ENCODE measurements around the gene TMEM179. TPM values are rescaled to one million over a fixed set of nuclear protein-coding genes. Genes with fewer than 3 reads are reported as not detected.
"Not testable (repeated sequence)": the region's sequence is repeated elsewhere in the genome, so short reads cannot be mapped to it uniquely, and the experiment has no call there.

TMEM179 gene
- total and polyA plus RNA-seq, 9 donors = 0.19 to 0.30 (median 0.22) TPM; not detected in 6

DNA sequence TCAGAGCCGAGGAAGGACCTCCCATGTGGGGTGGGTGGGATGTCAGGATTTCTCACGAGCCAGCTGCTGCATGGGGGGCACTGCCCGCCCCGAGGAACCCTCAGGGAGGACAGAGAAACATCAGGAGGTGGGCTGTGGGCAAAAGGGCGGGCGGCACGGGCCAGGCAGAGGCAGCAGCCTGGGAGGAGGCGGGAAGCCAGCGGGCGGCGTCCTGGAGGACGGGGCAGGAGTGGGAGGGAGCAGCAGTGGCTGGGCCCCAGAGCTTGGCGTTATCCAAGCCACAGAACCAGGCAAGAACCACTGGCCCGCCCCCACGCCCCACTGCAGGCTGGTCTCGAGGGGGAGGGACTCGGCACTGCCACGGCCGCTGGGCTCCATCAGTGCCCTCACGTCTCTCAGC lies 22.6 kb downstream of the TMEM179 start:
- no peak overlapping the region for H3K4me3 ChIP-seq
- H3K9me3 ChIP-seq = no peaks in the 10 kb centered on the region
- no peaks in the 10 kb centered on the region for H3K36me3 ChIP-seq
- no peak for TF ChIP-seq EP300 (IDR thresholded peaks at IDR 0.05)
- WGBS, 3 donors = 49 to 63% (median 55%) methylated on average over 18 to 20 of the region's 20 CpGs
- no peaks in the 10 kb centered on the region for H3K27me3 ChIP-seq
- no peak overlapping the region for H3K27ac ChIP-seq
- DNase-seq = no peak
- peaks cover 1% of the 10 kb centered on the region for H3K4me1 ChIP-seq (ENCODE audit: insufficient read depth)
- intact Hi-C loops (cut with DNase I) = no loop called here

DNA sequence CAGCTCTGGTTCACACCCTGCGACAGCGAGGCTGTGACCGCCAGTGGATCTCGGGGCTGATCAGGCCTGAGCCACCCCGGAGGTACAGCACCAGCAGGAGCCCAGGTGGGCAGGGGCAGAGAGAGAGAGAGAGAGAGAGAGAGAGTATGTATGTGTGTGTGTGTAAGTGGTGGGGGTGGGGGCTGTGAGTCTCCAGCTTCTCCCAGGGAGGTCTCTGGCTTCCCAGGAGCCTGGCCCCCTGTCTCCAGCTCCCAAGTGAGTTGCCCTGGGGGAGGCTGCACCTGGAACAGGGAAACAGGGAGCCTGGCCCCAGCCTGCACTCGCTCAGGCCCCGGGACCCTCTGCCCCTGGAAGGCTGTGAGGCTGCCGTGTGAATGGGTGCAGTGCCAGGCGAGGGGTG lies 23.1 kb downstream of the TMEM179 start:
- WGBS, 3 donors = 64 to 79% (median 72%) methylated on average over 9 of the region's 9 CpGs
- Histone ChIP-seq H3K4me3 (no peak overlapping the region), H3K27ac (no peak overlapping the region), H3K27me3 (no peaks in the 10 kb centered on the region), H3K4me1 (ENCODE audit: insufficient read depth) (peaks cover 1% of the 10 kb centered on the region), H3K9me3 (no peaks in the 10 kb centered on the region), H3K36me3 (no peaks in the 10 kb centered on the region)
- intact Hi-C loops (cut with DNase I) = no loop called here
- DNase-seq = no peak
- TF ChIP-seq EP300 (IDR thresholded peaks at IDR 0.05) (no peak), POLR2A (IDR thresholded peaks at IDR 0.05) (no peak), CTCF (IDR thresholded peaks at IDR 0.05) (no peak)

DNA sequence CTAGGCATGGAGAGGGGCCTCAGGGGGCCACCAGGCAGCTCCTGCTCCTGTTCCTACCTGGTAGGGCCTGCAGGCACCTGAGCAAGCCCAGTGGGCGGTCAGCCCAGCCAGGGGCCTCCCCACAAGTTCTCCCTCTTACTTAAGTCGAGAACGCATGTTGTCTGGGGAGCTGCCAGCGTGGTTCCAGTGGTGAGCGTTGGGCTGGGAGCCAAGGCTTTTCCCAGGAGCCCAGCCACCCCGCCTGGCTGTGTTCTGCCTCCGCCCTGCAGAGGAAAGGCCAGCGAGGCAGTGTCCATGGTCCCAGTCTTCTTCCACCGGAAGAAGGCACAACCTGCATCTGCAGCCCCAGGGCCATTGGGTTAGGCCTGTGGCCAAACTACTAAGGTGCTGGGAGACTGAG lies 23.6 kb downstream of the TMEM179 start:
- DNase-seq = no peak
- Histone ChIP-seq H3K9me3 (no peaks in the 10 kb centered on the region), H3K4me1 (ENCODE audit: insufficient read depth) (peaks cover 1% of the 10 kb centered on the region), H3K4me3 (no peak overlapping the region), H3K27me3 (no peaks in the 10 kb centered on the region), H3K36me3 (no peaks in the 10 kb centered on the region), H3K27ac (no peak overlapping the region)
- TF ChIP-seq EP300 (IDR thresholded peaks at IDR 0.05) = no peak
- intact Hi-C loops (cut with DNase I) = no loop called here
- WGBS, 3 donors = 64 to 69% (median 64%) methylated on average over 8 to 9 of the region's 9 CpGs

GRCh38 chr14:104579939-104580338 lies 24.6 kb downstream of the TMEM179 start:
- H3K9me3 ChIP-seq; H3K4me3 ChIP-seq; H3K27me3 ChIP-seq; intact Hi-C loops (cut with DNase I); H3K27ac ChIP-seq; DNase-seq; H3K4me1 ChIP-seq (ENCODE audit: insufficient read depth); H3K36me3 ChIP-seq: not testable (repeated sequence)
- 82 to 92% (median 86%) methylated on average over 6 of the region's 6 CpGs for WGBS, 3 donors

GRCh38 chr14:104579507-104579906 lies 25.1 kb downstream of the TMEM179 start, which contains the start of gene C14orf180:
Gene C14orf180 (plus strand): TSS chr14:104579764. CDS start chr14:104586431, 6,667 bp downstream.
- TF ChIP-seq POLR2A (IDR thresholded peaks at IDR 0.05) (no peak), EP300 (IDR thresholded peaks at IDR 0.05) (no peak)
- Histone ChIP-seq H3K36me3 (no peaks in the 10 kb centered on the region), H3K27me3 (no peaks in the 10 kb centered on the region), H3K9me3 (no peaks in the 10 kb centered on the region), H3K27ac (no peak within 1 kb of the TSS), H3K4me1 (ENCODE audit: insufficient read depth) (no peaks in the 10 kb centered on the region), H3K4me3 (no peak within 1 kb of the TSS)
- WGBS, 3 donors = 59 to 70% (median 64%) methylated on average over 16 to 17 of the region's 17 CpGs
- DNase-seq = no peak
- intact Hi-C loops (cut with DNase I) = no loop called here

DNA sequence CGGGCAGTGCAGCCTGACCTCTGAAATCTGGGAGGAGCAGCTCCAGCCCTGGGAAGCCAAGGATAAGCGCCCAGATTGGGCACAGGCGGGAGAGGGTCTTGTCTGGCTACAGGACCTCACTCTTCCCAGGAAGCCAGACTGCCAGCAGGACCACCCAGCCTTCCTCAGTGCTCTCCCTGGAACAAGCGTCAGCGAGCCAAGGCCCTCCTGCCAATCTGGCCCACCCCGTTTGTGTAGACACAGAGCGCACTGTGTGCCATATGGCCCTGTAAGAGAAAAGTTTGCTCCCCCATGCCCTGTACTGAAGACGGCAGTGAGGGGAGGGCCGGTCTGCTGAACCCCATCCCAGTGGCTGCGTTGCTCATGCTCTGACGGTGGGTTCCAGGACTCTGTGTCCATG lies 26.3 kb downstream of the TMEM179 start:
- H3K27ac ChIP-seq = no peak overlapping the region
- no peak for DNase-seq
- no peak overlapping the region for H3K4me3 ChIP-seq
- WGBS, 3 donors = 72 to 80% (median 78%) methylated on average over 11 of the region's 11 CpGs
- H3K36me3 ChIP-seq = no peaks in the 10 kb centered on the region
- H3K4me1 ChIP-seq (ENCODE audit: insufficient read depth) = no peaks in the 10 kb centered on the region
- no peak for TF ChIP-seq EP300 (IDR thresholded peaks at IDR 0.05)
- TF ChIP-seq POLR2A (IDR thresholded peaks at IDR 0.05) = no peak
- TF ChIP-seq CTCF (IDR thresholded peaks at IDR 0.05) = no peak
- no peaks in the 10 kb centered on the region for H3K9me3 ChIP-seq
- H3K27me3 ChIP-seq = no peaks in the 10 kb centered on the region
- intact Hi-C loops (cut with DNase I) = no loop called here

All from ovary (tissue), 9 donors.